ENCODE measurements around the gene DCST1.

DNA sequence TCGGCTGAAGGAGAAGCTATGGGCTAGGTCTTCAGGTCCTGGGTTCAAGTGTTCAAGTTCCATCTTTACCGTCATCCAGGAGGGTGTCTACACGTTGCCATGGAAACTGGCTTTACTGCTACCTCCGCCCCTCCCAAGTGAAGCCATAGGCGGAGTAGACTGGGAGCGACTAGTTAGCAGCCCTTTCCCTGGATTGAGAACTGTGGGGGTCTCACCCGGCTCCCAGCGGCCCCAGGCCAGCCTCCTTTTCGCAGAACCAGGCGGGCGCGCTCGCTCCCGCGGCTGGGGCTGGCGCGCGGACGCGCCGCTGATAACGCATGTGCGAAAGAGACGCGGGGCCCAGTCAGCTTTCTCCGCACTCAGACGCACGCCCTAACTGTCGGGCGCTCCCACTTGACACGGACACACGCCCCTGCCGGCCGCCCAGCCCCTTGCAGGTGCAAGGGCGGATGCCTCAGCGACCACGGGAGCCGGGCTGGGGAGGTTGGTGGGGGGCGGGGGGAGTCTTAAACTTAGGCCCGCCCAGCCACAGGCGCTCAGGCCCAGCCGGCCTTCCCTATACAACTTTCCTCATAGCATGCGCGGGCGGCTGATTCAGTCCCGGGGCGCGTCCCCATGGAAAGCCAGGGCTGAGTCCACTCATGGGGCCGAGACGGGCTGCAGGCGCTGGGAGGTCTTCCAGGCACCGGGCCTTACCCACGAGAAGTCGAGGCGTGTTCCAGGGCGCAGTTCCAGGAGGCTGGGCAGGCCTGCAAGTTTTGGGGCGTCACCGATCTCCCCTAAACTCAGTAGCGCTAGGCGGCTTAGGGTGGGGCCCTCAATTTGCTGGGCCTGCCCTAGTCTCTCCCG lies 37.3 kb downstream of the DCST1 start:
- TF ChIP-seq FOS (IDR thresholded peaks at IDR 0.05; ENCODE audit: low read depth, low read length) (no peak), POLR2A (IDR thresholded peaks at IDR 0.05; ENCODE audit: low read depth, low read length) (no peak), CTCF (conservative IDR thresholded peaks at IDR 0.05; ENCODE audit: low read depth, low read length) (peak; percentile 27; the same call in 1 of the 2 replicates), CEBPB (IDR thresholded peaks at IDR 0.05; ENCODE audit: low read depth, low read length) (no peak), USF2 (IDR thresholded peaks at IDR 0.05; ENCODE audit: low read depth, low read length) (no peak), SMC3 (IDR thresholded peaks at IDR 0.05; ENCODE audit: low read depth, low read length) (no peak), MAZ (IDR thresholded peaks at IDR 0.05; ENCODE audit: borderline replicate concordance, low read depth, low read length) (no peak)

Measured in IMR-90 (cell line).